Measurements from ENCODE around the gene PPFIA2. TPM values are rescaled to one million over a fixed set of nuclear protein-coding genes. Genes with fewer than 3 reads are reported as not detected.

The PPFIA2 gene
- not detected in 2 replicates for total RNA-seq

GRCh38 chr12:81759190-81760051 is at the start of gene PPFIA2:
TSS of gene PPFIA2 (minus strand) at chr12:81759350.
- no peak for DNase-seq (ENCODE audit: low read depth)
- Histone ChIP-seq H3K36me3 (ENCODE audit: control insufficient read depth, insufficient read depth, low read length) (no peaks in the 10 kb centered on the region), H3K4me3 (ENCODE audit: low read depth, low read length) (peak within 1 kb of the TSS; percentile 50), H3K27me3 (ENCODE audit: control insufficient read depth, insufficient read depth, low read length) (peaks cover 15% of the 10 kb centered on the region)
- TF ChIP-seq, protein P1, sequence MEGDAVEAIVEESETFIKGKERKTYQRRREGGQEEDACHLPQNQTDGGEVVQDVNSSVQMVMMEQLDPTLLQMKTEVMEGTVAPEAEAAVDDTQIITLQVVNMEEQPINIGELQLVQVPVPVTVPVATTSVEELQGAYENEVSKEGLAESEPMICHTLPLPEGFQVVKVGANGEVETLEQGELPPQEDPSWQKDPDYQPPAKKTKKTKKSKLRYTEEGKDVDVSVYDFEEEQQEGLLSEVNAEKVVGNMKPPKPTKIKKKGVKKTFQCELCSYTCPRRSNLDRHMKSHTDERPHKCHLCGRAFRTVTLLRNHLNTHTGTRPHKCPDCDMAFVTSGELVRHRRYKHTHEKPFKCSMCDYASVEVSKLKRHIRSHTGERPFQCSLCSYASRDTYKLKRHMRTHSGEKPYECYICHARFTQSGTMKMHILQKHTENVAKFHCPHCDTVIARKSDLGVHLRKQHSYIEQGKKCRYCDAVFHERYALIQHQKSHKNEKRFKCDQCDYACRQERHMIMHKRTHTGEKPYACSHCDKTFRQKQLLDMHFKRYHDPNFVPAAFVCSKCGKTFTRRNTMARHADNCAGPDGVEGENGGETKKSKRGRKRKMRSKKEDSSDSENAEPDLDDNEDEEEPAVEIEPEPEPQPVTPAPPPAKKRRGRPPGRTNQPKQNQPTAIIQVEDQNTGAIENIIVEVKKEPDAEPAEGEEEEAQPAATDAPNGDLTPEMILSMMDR (IDR thresholded peaks at IDR 0.05; ENCODE audit: insufficient read depth, low read length, poor library complexity, severe bottlenecking), result no peak

DNA sequence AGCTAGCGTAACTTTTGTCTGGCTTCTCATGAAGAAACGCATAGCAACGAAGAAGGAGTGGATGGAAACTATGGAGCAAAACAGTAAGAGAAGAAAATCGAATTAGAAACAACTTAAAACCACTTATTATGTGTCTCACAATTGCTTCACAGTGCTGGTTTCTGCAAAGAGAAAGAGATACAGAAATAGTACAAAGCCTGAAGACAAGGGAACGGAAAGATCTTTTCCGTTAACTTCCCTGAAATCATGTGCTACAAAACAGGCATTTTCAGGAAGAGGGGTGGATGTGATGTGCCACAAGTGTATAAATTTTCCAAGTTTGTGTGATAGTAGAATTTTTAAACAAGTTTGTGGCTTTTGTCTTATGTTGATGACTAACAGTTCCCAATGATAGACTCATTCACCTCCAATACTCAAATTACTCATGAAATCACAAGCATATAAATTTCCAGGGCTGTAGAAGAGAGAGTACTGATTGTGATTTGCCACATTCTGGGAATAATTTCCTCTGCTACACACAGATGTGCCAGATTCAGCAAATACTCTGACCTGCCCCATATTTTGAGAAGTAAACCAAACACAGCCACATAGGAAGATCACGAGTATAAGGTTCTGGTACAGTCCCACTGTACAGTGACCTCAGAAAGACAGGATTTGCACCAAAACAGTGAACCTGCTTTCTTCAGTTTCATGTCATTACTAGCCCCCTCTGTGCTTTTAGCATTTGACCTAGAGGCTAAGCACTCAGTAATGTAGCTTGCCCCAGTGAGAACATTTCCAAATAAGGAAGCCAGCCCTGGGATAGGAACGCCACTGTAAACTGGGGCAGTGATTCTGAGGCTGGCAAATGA is 41.4 kb upstream of the PPFIA2 start:
- no peak for DNase-seq (ENCODE audit: low read depth)

GRCh38 chr12:81798294-81798693 is 39.1 kb upstream of the PPFIA2 start:
- DNase-seq (ENCODE audit: low read depth), result no peak
- TF ChIP-seq, protein P1 (IDR thresholded peaks at IDR 0.05; ENCODE audit: insufficient read depth, low read length, poor library complexity, severe bottlenecking), result no peak
- Histone ChIP-seq H3K27me3 (ENCODE audit: control insufficient read depth, insufficient read depth, low read length) (no peaks in the 10 kb centered on the region), H3K4me3 (ENCODE audit: low read depth, low read length) (no peak overlapping the region), H3K36me3 (ENCODE audit: control insufficient read depth, insufficient read depth, low read length) (no peaks in the 10 kb centered on the region)

More for the DNA sequence above, 41.4 kb upstream of the PPFIA2 start:
- H3K27me3 ChIP-seq (ENCODE audit: control insufficient read depth, insufficient read depth, low read length), result no peaks in the 10 kb centered on the region
- TF ChIP-seq, protein P1 (IDR thresholded peaks at IDR 0.05; ENCODE audit: insufficient read depth, low read length, poor library complexity, severe bottlenecking), result no peak
- no peak overlapping the region for H3K4me3 ChIP-seq (ENCODE audit: low read depth, low read length)
- no peaks in the 10 kb centered on the region for H3K36me3 ChIP-seq (ENCODE audit: control insufficient read depth, insufficient read depth, low read length)

DNA sequence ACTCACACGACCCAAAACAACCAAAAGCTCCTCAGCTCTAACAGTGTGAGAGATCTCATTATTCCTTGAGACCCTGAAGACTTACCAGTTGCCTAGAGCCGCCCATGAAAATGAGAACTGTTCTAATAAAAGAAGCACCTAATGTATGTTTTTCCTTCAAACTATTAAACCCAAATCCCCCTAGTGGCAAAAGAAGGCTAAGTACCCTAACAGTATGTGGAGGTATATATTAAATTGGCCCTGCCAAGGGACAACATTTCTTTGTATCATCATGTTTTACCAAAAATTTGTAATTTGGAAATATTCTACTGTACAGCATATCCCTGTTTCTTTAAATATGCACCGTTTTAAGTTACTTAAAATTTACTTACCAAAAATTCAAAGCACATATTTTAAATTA is 38.0 kb upstream of the PPFIA2 start:
- Histone ChIP-seq H3K27me3 (ENCODE audit: control insufficient read depth, insufficient read depth, low read length) (no peaks in the 10 kb centered on the region), H3K36me3 (ENCODE audit: control insufficient read depth, insufficient read depth, low read length) (no peaks in the 10 kb centered on the region), H3K4me3 (ENCODE audit: low read depth, low read length) (no peak overlapping the region)
- TF ChIP-seq, protein P1 (IDR thresholded peaks at IDR 0.05; ENCODE audit: insufficient read depth, low read length, poor library complexity, severe bottlenecking), result peak; percentile 35
- no peak for DNase-seq (ENCODE audit: low read depth)

- Histone ChIP-seq H3K36me3 (ENCODE audit: control insufficient read depth, insufficient read depth, low read length) (no peaks in the 10 kb centered on the region), H3K27me3 (ENCODE audit: control insufficient read depth, insufficient read depth, low read length) (no peaks in the 10 kb centered on the region), H3K4me3 (ENCODE audit: low read depth, low read length) (no peak overlapping the region)
- no peak for DNase-seq (ENCODE audit: low read depth)
- TF ChIP-seq, protein P1 (IDR thresholded peaks at IDR 0.05; ENCODE audit: insufficient read depth, low read length, poor library complexity, severe bottlenecking), result no peak
Measured at GRCh38 chr12:81792666-81793065, 33.5 kb upstream of the PPFIA2 start.

All from kidney epithelial cell (primary cell).